Measurements from ENCODE around the gene FKBP15. TPM values are rescaled to one million over a fixed set of nuclear protein-coding genes. Genes with fewer than 3 reads are reported as not detected.

FKBP15 gene
- total RNA-seq, 1 donor from 2014 or later, result 26.9 TPM

GRCh38 chr9:113187929-113188595 is 33.0 kb downstream of the FKBP15 start:
- no peaks in the 10 kb centered on the region for H3K27me3 Mint-ChIP-seq
- DNase-seq (ENCODE audit: low spot score, unreplicated experiment), result no peak
- no peaks in the 10 kb centered on the region for H3K4me1 Mint-ChIP-seq (ENCODE audit: low read depth)
- H3K27ac Mint-ChIP-seq, result no peak overlapping the region
- peaks cover 9% of the 10 kb centered on the region for H3K36me3 Mint-ChIP-seq (ENCODE audit: insufficient read depth)
- H3K4me3 Mint-ChIP-seq (ENCODE audit: low read depth), result no peak overlapping the region
- no peaks in the 10 kb centered on the region for H3K9me3 Mint-ChIP-seq (ENCODE audit: low read depth)
- no peak for TF ChIP-seq CTCF (IDR thresholded peaks at IDR 0.05; ENCODE audit: unreplicated experiment)

GRCh38 chr9:113186137-113186755 is 34.8 kb downstream of the FKBP15 start:
- Mint-ChIP-seq H3K36me3 (ENCODE audit: insufficient read depth) (peaks cover 19% of the 10 kb centered on the region), H3K9me3 (ENCODE audit: low read depth) (no peaks in the 10 kb centered on the region), H3K4me3 (ENCODE audit: low read depth) (no peak overlapping the region), H3K27ac (no peak overlapping the region), H3K4me1 (ENCODE audit: low read depth) (no peaks in the 10 kb centered on the region), H3K27me3 (no peaks in the 10 kb centered on the region)
- DNase-seq (ENCODE audit: low spot score, unreplicated experiment), result no peak
- no peak for TF ChIP-seq CTCF (IDR thresholded peaks at IDR 0.05; ENCODE audit: unreplicated experiment)

- H3K27me3 Mint-ChIP-seq, result no peaks in the 10 kb centered on the region
- H3K9me3 Mint-ChIP-seq (ENCODE audit: low read depth), result no peaks in the 10 kb centered on the region
- no peak for DNase-seq (ENCODE audit: low spot score, unreplicated experiment)
- H3K4me3 Mint-ChIP-seq (ENCODE audit: low read depth), result no peak overlapping the region
- H3K4me1 Mint-ChIP-seq (ENCODE audit: low read depth), result no peaks in the 10 kb centered on the region
- TF ChIP-seq CTCF (IDR thresholded peaks at IDR 0.05; ENCODE audit: unreplicated experiment), result no peak
- no peak overlapping the region for H3K27ac Mint-ChIP-seq
- peaks cover 18% of the 10 kb centered on the region for H3K36me3 Mint-ChIP-seq (ENCODE audit: insufficient read depth)
Observed at GRCh38 chr9:113185271-113185670, 35.8 kb downstream of the FKBP15 start.

- Mint-ChIP-seq H3K4me3 (ENCODE audit: low read depth) (no peak overlapping the region), H3K4me1 (ENCODE audit: low read depth) (no peaks in the 10 kb centered on the region), H3K27me3 (no peaks in the 10 kb centered on the region), H3K36me3 (ENCODE audit: insufficient read depth) (peaks cover 16% of the 10 kb centered on the region), H3K9me3 (ENCODE audit: low read depth) (no peaks in the 10 kb centered on the region), H3K27ac (no peak overlapping the region)
- TF ChIP-seq CTCF (IDR thresholded peaks at IDR 0.05; ENCODE audit: unreplicated experiment), result no peak
- no peak for DNase-seq (ENCODE audit: low spot score, unreplicated experiment)
Observed at GRCh38 chr9:113184539-113184938, 36.5 kb downstream of the FKBP15 start.

GRCh38 chr9:113183956-113184488 is 37.1 kb downstream of the FKBP15 start:
- TF ChIP-seq CTCF (IDR thresholded peaks at IDR 0.05; ENCODE audit: unreplicated experiment), result no peak
- Mint-ChIP-seq H3K4me1 (ENCODE audit: low read depth) (no peaks in the 10 kb centered on the region), H3K27ac (no peak overlapping the region), H3K36me3 (ENCODE audit: insufficient read depth) (peaks cover 18% of the 10 kb centered on the region), H3K4me3 (ENCODE audit: low read depth) (no peak overlapping the region), H3K9me3 (ENCODE audit: low read depth) (no peaks in the 10 kb centered on the region), H3K27me3 (no peaks in the 10 kb centered on the region)
- DNase-seq (ENCODE audit: low spot score, unreplicated experiment), result no peak
